ENCODE results near the gene ERC1. TPM values are rescaled to one million over a fixed set of nuclear protein-coding genes. Genes with fewer than 3 reads are reported as not detected.
A peak's percentile ranks its signal among the peaks of the same experiment; 100 is the strongest.

The ERC1 gene
- total RNA-seq, 1 donor from 2014 or later, result 79.5 TPM

DNA sequence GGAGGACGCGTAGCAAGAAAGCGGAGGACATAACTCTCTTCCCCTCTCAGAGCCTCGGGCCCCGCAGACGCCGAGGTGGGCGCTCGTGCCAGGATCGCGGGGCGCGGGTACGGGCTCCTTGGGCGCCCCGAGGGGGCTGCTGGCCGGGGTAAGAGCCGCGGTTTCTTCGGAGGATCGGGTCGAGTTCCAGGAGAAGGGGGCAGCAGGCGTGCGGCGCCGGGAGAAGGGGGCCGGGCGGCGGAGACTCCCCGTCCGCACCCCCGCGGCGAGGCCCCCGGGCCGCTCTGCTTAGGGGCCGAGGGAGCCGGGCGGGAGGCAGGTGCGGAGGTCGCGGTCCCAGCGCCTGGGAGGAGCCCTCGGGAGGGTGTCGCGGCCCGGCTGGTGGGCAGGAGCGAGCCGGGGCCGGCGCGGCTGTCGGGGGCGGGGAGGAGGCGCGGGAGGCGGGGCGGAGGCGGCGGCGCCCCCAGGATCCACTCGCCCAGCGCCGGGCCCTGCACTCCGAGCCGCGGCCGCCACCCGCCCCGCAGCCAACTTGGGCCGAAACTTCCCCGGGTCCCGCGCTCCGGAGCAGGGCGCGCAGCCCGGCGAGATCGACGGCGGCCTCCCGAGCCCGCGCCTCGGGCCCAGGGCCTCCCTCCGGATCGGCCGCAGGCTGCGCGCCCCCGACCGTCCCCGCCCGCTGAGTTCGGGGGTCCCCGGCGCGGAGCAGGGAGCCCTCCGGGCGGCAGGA is 539.0 kb downstream of the ERC1 start:
- DNase-seq (ENCODE audit: extremely low spot score, unreplicated experiment), result no peak

DNA sequence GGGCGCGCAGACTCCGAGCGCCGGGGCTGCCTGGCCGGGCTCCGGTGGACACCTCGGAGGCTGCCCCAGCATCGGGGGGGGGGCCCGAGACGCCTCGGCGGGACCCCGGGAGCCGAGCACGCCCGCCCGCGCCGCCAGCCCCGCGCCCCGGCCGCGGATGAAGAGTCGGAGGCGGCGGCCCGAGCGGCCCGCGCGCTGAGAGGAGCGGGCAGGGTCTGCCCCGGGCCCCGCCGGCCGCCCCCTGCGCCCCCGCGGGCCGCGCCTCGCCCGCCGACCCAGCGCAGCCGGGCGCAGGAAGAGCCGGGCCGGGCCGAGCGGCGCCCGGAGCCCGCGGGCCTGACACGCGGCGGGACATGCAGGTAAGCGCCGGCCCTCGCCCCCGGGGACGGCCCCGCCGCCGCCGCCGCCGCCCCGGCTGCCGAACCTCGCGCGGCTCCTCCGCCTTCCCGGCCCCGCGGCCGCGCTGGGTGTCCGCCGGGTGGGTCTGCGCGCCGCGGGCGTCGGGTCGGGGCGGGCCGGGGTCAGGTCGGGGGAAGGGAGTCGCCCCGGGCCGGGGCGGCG is 539.6 kb downstream of the ERC1 start:
- no peak overlapping the region for H3K27ac Mint-ChIP-seq (ENCODE audit: unreplicated experiment)
- H3K4me3 Mint-ChIP-seq (ENCODE audit: unreplicated experiment), result peak overlapping the region; percentile 85
- no peaks in the 10 kb centered on the region for H3K36me3 Mint-ChIP-seq (ENCODE audit: unreplicated experiment)
- no peaks in the 10 kb centered on the region for H3K27me3 Mint-ChIP-seq (ENCODE audit: unreplicated experiment)
- no peak for DNase-seq (ENCODE audit: extremely low spot score, unreplicated experiment)
- TF ChIP-seq, protein P1, sequence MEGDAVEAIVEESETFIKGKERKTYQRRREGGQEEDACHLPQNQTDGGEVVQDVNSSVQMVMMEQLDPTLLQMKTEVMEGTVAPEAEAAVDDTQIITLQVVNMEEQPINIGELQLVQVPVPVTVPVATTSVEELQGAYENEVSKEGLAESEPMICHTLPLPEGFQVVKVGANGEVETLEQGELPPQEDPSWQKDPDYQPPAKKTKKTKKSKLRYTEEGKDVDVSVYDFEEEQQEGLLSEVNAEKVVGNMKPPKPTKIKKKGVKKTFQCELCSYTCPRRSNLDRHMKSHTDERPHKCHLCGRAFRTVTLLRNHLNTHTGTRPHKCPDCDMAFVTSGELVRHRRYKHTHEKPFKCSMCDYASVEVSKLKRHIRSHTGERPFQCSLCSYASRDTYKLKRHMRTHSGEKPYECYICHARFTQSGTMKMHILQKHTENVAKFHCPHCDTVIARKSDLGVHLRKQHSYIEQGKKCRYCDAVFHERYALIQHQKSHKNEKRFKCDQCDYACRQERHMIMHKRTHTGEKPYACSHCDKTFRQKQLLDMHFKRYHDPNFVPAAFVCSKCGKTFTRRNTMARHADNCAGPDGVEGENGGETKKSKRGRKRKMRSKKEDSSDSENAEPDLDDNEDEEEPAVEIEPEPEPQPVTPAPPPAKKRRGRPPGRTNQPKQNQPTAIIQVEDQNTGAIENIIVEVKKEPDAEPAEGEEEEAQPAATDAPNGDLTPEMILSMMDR (IDR thresholded peaks at IDR 0.05), result no peak
- H3K9me3 Mint-ChIP-seq (ENCODE audit: unreplicated experiment), result no peaks in the 10 kb centered on the region
- peaks cover 70% of the 10 kb centered on the region for H3K4me1 Mint-ChIP-seq (ENCODE audit: unreplicated experiment)

More for the DNA sequence above, 539.0 kb downstream of the ERC1 start:
- H3K4me3 Mint-ChIP-seq (ENCODE audit: unreplicated experiment), result peak overlapping the region; percentile 88
- peaks cover 64% of the 10 kb centered on the region for H3K4me1 Mint-ChIP-seq (ENCODE audit: unreplicated experiment)
- TF ChIP-seq, protein P1 (IDR thresholded peaks at IDR 0.05), result no peak
- H3K36me3 Mint-ChIP-seq (ENCODE audit: unreplicated experiment), result no peaks in the 10 kb centered on the region
- H3K27me3 Mint-ChIP-seq (ENCODE audit: unreplicated experiment), result no peaks in the 10 kb centered on the region
- H3K9me3 Mint-ChIP-seq (ENCODE audit: unreplicated experiment), result no peaks in the 10 kb centered on the region
- H3K27ac Mint-ChIP-seq (ENCODE audit: unreplicated experiment), result peak overlapping the region; percentile 91

DNA sequence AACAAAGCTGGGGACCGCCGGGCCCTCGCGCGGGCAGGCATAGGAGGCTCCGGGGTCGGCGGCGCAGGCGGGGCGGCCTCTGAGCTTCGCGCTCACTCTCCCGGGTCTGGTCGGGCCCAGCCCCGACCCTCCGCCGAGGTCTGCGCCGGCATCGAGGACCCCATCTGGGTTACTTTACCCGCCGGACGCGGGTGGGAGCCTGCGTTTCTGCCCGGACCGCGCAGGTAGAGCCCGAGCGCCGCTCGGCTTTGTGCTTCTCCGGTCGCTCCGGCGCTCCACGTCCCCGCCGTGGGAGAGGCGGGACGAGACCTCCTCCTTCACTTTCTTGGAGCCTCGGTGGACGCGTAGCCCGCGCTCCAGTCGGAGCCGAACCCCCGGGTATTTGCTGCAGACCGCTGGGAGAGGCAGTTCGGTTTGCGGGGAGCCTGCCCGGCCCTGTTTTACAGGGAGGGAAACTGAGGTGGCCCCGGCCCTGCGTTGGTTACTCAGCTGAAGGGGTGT is 540.2 kb downstream of the ERC1 start:
- H3K4me1 Mint-ChIP-seq (ENCODE audit: unreplicated experiment), result peaks cover 74% of the 10 kb centered on the region
- no peaks in the 10 kb centered on the region for H3K36me3 Mint-ChIP-seq (ENCODE audit: unreplicated experiment)
- H3K9me3 Mint-ChIP-seq (ENCODE audit: unreplicated experiment), result no peaks in the 10 kb centered on the region
- peak overlapping the region; percentile 85 for H3K4me3 Mint-ChIP-seq (ENCODE audit: unreplicated experiment)
- TF ChIP-seq, protein P1 (IDR thresholded peaks at IDR 0.05), result no peak
- no peaks in the 10 kb centered on the region for H3K27me3 Mint-ChIP-seq (ENCODE audit: unreplicated experiment)
- peak overlapping the region; percentile 93 for H3K27ac Mint-ChIP-seq (ENCODE audit: unreplicated experiment)
- no peak for DNase-seq (ENCODE audit: extremely low spot score, unreplicated experiment)

DNA sequence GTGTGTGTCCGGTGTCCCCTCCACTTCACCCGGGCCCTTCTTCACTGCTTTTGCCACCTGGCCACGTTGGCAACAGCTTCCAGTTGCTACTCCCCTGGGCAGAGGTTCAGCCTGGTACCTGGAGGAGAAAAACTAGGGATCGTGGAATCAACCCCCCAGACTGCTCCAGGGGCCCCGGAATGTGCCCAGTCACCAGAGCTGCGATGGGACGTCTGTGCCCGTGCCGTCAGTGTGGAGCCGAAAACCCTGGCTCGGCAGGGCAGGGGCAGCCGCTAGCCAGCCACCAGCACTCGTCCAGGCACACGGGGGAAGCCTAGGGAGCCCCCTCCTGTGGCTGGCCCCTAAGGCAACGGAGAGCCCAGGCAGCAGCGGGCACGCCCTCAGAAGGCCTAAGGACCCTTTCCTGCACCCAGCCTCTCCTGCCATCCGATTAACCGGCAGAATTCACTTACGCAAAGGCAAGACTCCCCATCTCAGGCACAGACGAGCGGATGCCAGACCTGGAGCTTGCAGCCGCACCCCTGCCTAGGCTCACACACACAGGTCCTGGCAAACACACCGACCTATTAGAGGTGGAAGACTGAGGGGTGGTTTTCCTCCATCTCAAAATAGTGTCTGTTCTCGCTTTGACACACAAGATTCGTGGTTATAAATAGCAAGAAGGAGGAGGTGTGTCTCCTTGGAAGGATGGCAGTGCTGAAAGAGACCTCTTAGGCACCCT is 540.8 kb downstream of the ERC1 start:
- H3K4me3 Mint-ChIP-seq (ENCODE audit: unreplicated experiment), result peak overlapping the region; percentile 85
- TF ChIP-seq, protein P1 (IDR thresholded peaks at IDR 0.05), result no peak
- H3K27me3 Mint-ChIP-seq (ENCODE audit: unreplicated experiment), result no peaks in the 10 kb centered on the region
- H3K9me3 Mint-ChIP-seq (ENCODE audit: unreplicated experiment), result no peaks in the 10 kb centered on the region
- peaks cover 3% of the 10 kb centered on the region for H3K36me3 Mint-ChIP-seq (ENCODE audit: unreplicated experiment)
- peak; percentile 34 for DNase-seq (ENCODE audit: extremely low spot score, unreplicated experiment)
- H3K27ac Mint-ChIP-seq (ENCODE audit: unreplicated experiment), result peak overlapping the region; percentile 93
- peaks cover 74% of the 10 kb centered on the region for H3K4me1 Mint-ChIP-seq (ENCODE audit: unreplicated experiment)
